C4-2B (cell line): ENCODE measurements around the gene STEAP4.

Experiments
- CTCF ChIP-seq: fragments of 450-650 bp; conservative IDR thresholded peaks from 2 replicates; pipeline ENCODE4 v1.5.1; 2017; ENCODE audit warnings: mild to moderate bottlenecking
- ZFX ChIP-seq: fragments of 450-650 bp; IDR thresholded peaks from 2 replicates; pipeline ENCODE4 v1.6.1; 2017

DNA sequence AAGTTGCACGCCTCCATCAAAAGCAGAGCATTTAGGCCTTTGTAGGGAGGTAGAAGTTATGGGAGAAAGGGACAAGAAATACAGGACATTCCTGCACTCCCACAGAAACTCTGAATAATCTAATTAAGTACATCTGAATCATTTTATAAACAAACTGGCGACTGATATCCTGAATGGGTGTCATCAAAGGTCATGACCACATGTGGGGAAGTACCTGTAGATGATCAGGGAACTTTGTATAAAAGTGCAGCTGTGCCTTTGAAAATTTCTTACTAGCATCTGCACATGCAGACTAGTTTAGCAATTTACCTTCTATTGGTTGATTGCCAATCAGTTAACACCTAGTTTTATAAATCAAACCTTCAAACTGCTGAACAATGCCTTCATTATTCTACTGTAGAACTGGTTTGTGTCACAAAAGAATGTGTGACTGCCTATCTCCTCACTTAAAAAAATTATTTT is 17.1 kb downstream of the STEAP4 start:
- no peak for TF ChIP-seq CTCF
- no peak for TF ChIP-seq ZFX
